Measurements from ENCODE around the gene MAS1L. TPM values are rescaled to one million over a fixed set of nuclear protein-coding genes. Genes with fewer than 3 reads are reported as not detected.

MAS1L gene
- total and polyA plus RNA-seq, 4 donors, result not detected

- TF ChIP-seq NR2F2 (IDR thresholded peaks at IDR 0.05), result no peak
- no peak for TF ChIP-seq YY1 (IDR thresholded peaks at IDR 0.05)
These were observed 1.1 kb upstream of the MAS1L start (continued) for GRCh38 chr6:29488874-29489273.

GRCh38 chr6:29487131-29487530 is 625 bp downstream of the MAS1L start:
- no peak for DNase-seq (ENCODE audit: low spot score)
- WGBS, result 89% methylated on average over 5 of the region's 5 CpGs
- TF ChIP-seq HNF4G (IDR thresholded peaks at IDR 0.05) (no peak), ATF3 (IDR thresholded peaks at IDR 0.05) (no peak), SP1 (IDR thresholded peaks at IDR 0.05) (no peak), NR2F2 (IDR thresholded peaks at IDR 0.05) (no peak), YY1 (IDR thresholded peaks at IDR 0.05) (no peak), EGR1 (IDR thresholded peaks at IDR 0.05; ENCODE audit: low read depth in 2 of 2) (no peak), RAD21 (IDR thresholded peaks at IDR 0.05) (no peak), HNF4A (conservative IDR thresholded peaks at IDR 0.05) (no peak), GABPA (IDR thresholded peaks at IDR 0.05 in 1 of 2, conservative IDR thresholded peaks at IDR 0.05 in 1 of 2) (no peak), FOXA2 (IDR thresholded peaks at IDR 0.05) (no peak), FOXA1 (IDR thresholded peaks at IDR 0.05) (no peak), MAX (IDR thresholded peaks at IDR 0.05) (no peak), TAF1 (conservative IDR thresholded peaks at IDR 0.05) (no peak), JUND (IDR thresholded peaks at IDR 0.05) (no peak), REST (IDR thresholded peaks at IDR 0.05) (no peak), RXRA (IDR thresholded peaks at IDR 0.05) (no peak)

GRCh38 chr6:29486577-29486976 is 1.2 kb downstream of the MAS1L start:
- peak; percentile 6 for DNase-seq (ENCODE audit: low spot score)
- H3K9ac ChIP-seq (ENCODE audit: low read depth in 1 of 2, low read length in 2 of 2), result no peak overlapping the region
- H3K4me3 ChIP-seq (ENCODE audit: low read depth in 1 of 3, low read length in 3 of 3), result no peak overlapping the region
- no peaks in the 10 kb centered on the region for H3K36me3 ChIP-seq (ENCODE audit: control insufficient read depth in 4 of 4, insufficient read depth in 3 of 4, low read depth in 1 of 4, low read length in 3 of 4)
- no peak for TF ChIP-seq YY1 (IDR thresholded peaks at IDR 0.05)
- TF ChIP-seq FOXA1 (IDR thresholded peaks at IDR 0.05), result no peak
- TF ChIP-seq JUND (IDR thresholded peaks at IDR 0.05), result no peak
- TF ChIP-seq ZBTB33 (IDR thresholded peaks at IDR 0.05), result no peak
- no peak for TF ChIP-seq SP1 (IDR thresholded peaks at IDR 0.05)
- no peak for TF ChIP-seq NR2F2 (IDR thresholded peaks at IDR 0.05)
- no peak for TF ChIP-seq TAF1 (conservative IDR thresholded peaks at IDR 0.05)
- TF ChIP-seq GABPA (IDR thresholded peaks at IDR 0.05 in 1 of 2, conservative IDR thresholded peaks at IDR 0.05 in 1 of 2), result no peak
- no peak for TF ChIP-seq REST (IDR thresholded peaks at IDR 0.05)
- TF ChIP-seq ATF3 (IDR thresholded peaks at IDR 0.05), result no peak
- TF ChIP-seq EGR1 (IDR thresholded peaks at IDR 0.05; ENCODE audit: low read depth in 2 of 2), result no peak
- no peak for TF ChIP-seq MAX (IDR thresholded peaks at IDR 0.05)
- no peaks in the 10 kb centered on the region for H3K27me3 ChIP-seq (ENCODE audit: control insufficient read depth in 4 of 4, insufficient read depth in 4 of 4, low read length in 3 of 4)
- H3K4me1 ChIP-seq (ENCODE audit: control insufficient read depth in 4 of 4, insufficient read depth in 4 of 4, low read length in 3 of 4), result peaks cover 0 to 9% (median 2%) of the 10 kb centered on the region in 4 donors
- no peak overlapping the region for H3K27ac ChIP-seq (ENCODE audit: low read depth in 1 of 2, low read length in 2 of 2)
- 69% methylated on average over 4 of the region's 4 CpGs for WGBS
- H3K9me3 ChIP-seq (ENCODE audit: control insufficient read depth in 4 of 4, low read length in 3 of 4), result no peaks in the 10 kb centered on the region

More at GRCh38 chr6:29487131-29487530, 625 bp downstream of the MAS1L start:
- Histone ChIP-seq H3K27me3 (ENCODE audit: control insufficient read depth in 4 of 4, insufficient read depth in 4 of 4, low read length in 3 of 4) (no peaks in the 10 kb centered on the region), H3K4me3 (ENCODE audit: low read depth in 1 of 3, low read length in 3 of 3) (no peak overlapping the region), H3K36me3 (ENCODE audit: control insufficient read depth in 4 of 4, insufficient read depth in 3 of 4, low read depth in 1 of 4, low read length in 3 of 4) (no peaks in the 10 kb centered on the region), H3K9ac (ENCODE audit: low read depth in 1 of 2, low read length in 2 of 2) (no peak overlapping the region), H3K27ac (ENCODE audit: low read depth in 1 of 2, low read length in 2 of 2) (no peak overlapping the region), H3K4me1 (ENCODE audit: control insufficient read depth in 4 of 4, insufficient read depth in 4 of 4, low read length in 3 of 4) (peaks cover 0 to 9% (median 2%) of the 10 kb centered on the region in 4 donors), H3K9me3 (ENCODE audit: control insufficient read depth in 4 of 4, low read length in 3 of 4) (no peaks in the 10 kb centered on the region)

Measured in liver (tissue), 9 donors.